Adrenal gland (tissue), 12 donors: Measurements from ENCODE around the gene TMEM63C. TPM values are rescaled to one million over a fixed set of nuclear protein-coding genes. Genes with fewer than 3 reads are reported as not detected.

Experiments used
- DNase-seq, 7 donors: peaks; one replicate each; pipeline ENCODE4 v3.0.0-alpha.2; 2019 to 2020
- H3K27ac ChIP-seq, 5 donors: fragments of 200-600 bp; sonication (generic) in 4 of 5; 1 replicate in 3 of 5; 2 replicates in 2 of 5; pipeline versions ENCODE4 v1.5.1 to v1.8.0; 2016 to 2020; ENCODE audit warnings: mild to moderate bottlenecking in 1 of 5
- H3K27me3 ChIP-seq: fragments of 200-600 bp; 2 replicates; pipeline ENCODE4 v1.8.0; 2021
- H3K36me3 ChIP-seq, 2 donors: fragments of 200-600 bp; replicated peaks in 1 of 2; 1 replicate in 1 of 2; 2 replicates in 1 of 2; pipeline versions ENCODE4 v1.5.1 to v1.8.0; 2018 to 2022
- H3K4me1 ChIP-seq, 2 donors: fragments of 200-600 bp; replicated peaks in 1 of 2; 1 replicate in 1 of 2; 2 replicates in 1 of 2; pipeline versions ENCODE4 v1.5.1 to v1.8.0; 2018 to 2021
- H3K4me3 ChIP-seq, 4 donors: fragments of 200-600 bp; sonication (generic) in 3 of 4; one replicate each; pipeline ENCODE4 v1.5.1; 2016 to 2018
- H3K9me3 ChIP-seq, 3 donors: fragments of 200-600 bp; sonication (generic) in 1 of 3; replicated peaks in 1 of 3; 1 replicate in 2 of 3; 2 replicates in 1 of 3; pipeline versions ENCODE4 v1.5.1 to v1.8.0; 2016 to 2021
- POLR2A ChIP-seq, 2 donors: fragments of 450-650 bp; IDR thresholded peaks; one replicate each; pipeline ENCODE4 v1.6.1; 2017; ENCODE audit warnings: antibody characterized with exemption in 2 of 2, mild to moderate bottlenecking in 2 of 2, moderate library complexity in 1 of 2
- WGBS, 4 donors: extraction: QIAGEN DNeasy Blood & Tissue Kit in 2 of 4; methylation state at CpG; one replicate each; pipeline versions ENCODE4 v1.1.5 to v1.1.7; 2013 to 2017; 5-methylcytosine and 5-hydroxymethylcytosine counted together
- intact Hi-C, 2 donors: fragments of 100-400 bp; cut with DNase I; formaldehyde crosslinking; loops; one replicate each; pipeline versions ENCODE4 v1.14.1 to v1.15.0; 2022 to 2023
- polyA plus RNA-seq, 3 donors: library from polyadenylated mRNA; stranded (reverse); fragments of 200-250 nt in 2 of 3; fragments of 350-450 nt in 1 of 3; fragmentation: Illumina TruSeq in 1 of 3; extraction: RNeasy Lipid Tissue Mini Kit (QIAGEN cat#74804) in 1 of 3; gene quantifications; one replicate each; pipeline ENCODE4 v1.2.3, GENCODE V29; 2013 to 2014
- total RNA-seq, 9 donors: library from RNA; depleted of rRNA in 4 of 9; stranded (reverse); fragments of >200 nt in 4 of 9; fragments of 120-200 nt in 1 of 9; fragmentation: NEBNext Ultra II Directional in 1 of 9; extraction: Animal tissue kit (Norgen Biotek cat#: 25700) in 1 of 9; gene quantifications; one replicate each; pipeline versions ENCODE4 v1.1.0 to v1.2.4, GENCODE V29; 2013 to 2023
- TF ChIP-seq, protein P1 (sequence below), 6 experiments: fragments of 450-650 bp in 4 of 6; fragments of 200-600 bp in 2 of 6; sonication (generic) in 1 of 6; IDR thresholded peaks; 1 replicate in 5 of 6; 2 replicates in 1 of 6; pipeline versions ENCODE4 v1.5.1 to v1.8.0; 2016 to 2021; ENCODE audit warnings: antibody characterized with exemption in 6 of 6, mild to moderate bottlenecking in 2 of 6, moderate library complexity in 1 of 6
- donor health status: healthy with polysubstance abuse.
- donor health status: Bipolar disorder and iron deficiency.
- donor health status: DM: yes; HTN: yes; CAD: no.
- donor health status: DM: no; HTN: no; CAD: no.
- donor health status: DM: no; HTN: no; CAD: no.
- donor health status: DM: yes; HTN: yes; CAD: no.

Gene TMEM63C
- total and polyA plus RNA-seq, 12 donors = 2.7 to 21.2 (median 8.3) TPM

DNA sequence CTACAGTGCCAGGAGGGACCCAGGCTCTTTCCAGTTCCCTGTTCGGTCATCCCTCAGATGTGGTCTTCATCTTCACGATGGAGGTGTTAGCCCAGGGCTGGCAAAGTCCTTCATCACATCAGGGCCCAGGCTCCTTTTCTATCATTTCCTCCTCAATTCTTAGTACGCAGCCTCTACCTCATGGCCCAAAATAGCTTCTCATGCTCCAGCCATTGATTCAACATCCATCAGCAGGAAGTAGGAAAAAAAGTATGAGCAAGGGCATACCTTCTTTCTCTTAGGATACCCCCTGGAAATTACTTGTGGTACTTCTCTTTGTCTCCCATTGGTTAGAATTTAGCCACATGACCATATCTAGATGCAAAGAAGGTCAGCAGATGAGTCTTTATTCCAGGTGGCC is 27.8 kb upstream of the TMEM63C start:
- H3K27ac ChIP-seq = no peak overlapping the region
- no peak overlapping the region for H3K4me3 ChIP-seq
- WGBS, 4 donors = 79 to 95% (median 94%) methylated on average over 3 of the region's 3 CpGs
- intact Hi-C loops = loop anchor here (5.0 to 10.0 kb wide), 3 partner anchors 58 to 161 kb away; no protein-coding TSS in a partner anchor
- no peaks in the 10 kb centered on the region for H3K4me1 ChIP-seq
- no peak for DNase-seq
- H3K36me3 ChIP-seq = no peaks in the 10 kb centered on the region
- TF ChIP-seq, protein P1, sequence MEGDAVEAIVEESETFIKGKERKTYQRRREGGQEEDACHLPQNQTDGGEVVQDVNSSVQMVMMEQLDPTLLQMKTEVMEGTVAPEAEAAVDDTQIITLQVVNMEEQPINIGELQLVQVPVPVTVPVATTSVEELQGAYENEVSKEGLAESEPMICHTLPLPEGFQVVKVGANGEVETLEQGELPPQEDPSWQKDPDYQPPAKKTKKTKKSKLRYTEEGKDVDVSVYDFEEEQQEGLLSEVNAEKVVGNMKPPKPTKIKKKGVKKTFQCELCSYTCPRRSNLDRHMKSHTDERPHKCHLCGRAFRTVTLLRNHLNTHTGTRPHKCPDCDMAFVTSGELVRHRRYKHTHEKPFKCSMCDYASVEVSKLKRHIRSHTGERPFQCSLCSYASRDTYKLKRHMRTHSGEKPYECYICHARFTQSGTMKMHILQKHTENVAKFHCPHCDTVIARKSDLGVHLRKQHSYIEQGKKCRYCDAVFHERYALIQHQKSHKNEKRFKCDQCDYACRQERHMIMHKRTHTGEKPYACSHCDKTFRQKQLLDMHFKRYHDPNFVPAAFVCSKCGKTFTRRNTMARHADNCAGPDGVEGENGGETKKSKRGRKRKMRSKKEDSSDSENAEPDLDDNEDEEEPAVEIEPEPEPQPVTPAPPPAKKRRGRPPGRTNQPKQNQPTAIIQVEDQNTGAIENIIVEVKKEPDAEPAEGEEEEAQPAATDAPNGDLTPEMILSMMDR (IDR thresholded peaks at IDR 0.05) = no peak
- TF ChIP-seq POLR2A (IDR thresholded peaks at IDR 0.05) = no peak
- H3K27me3 ChIP-seq = no peaks in the 10 kb centered on the region
- no peaks in the 10 kb centered on the region for H3K9me3 ChIP-seq

DNA sequence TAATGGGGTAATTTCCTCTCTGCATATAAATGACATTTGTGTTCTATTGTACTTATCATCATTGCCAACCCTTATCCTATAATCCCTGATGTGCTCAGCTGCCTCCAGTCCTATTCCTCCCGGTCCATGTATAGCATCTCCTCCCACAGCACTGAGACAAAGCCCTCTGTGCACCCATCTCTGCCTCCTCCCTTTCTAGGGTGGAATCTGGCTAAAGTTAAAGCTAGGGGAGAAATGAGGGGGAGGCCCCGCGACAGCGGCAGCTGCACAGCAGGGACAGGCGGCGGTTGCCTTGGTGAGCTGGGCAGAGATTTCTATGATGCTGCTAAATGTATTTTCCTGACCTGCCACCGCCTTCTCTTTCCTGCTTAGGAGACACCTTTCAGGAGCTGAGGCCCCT is 27.2 kb upstream of the TMEM63C start:
- H3K36me3 ChIP-seq = no peaks in the 10 kb centered on the region
- no peaks in the 10 kb centered on the region for H3K27me3 ChIP-seq
- WGBS, 4 donors = 65 to 72% (median 68%) methylated on average over 7 of the region's 7 CpGs

DNA sequence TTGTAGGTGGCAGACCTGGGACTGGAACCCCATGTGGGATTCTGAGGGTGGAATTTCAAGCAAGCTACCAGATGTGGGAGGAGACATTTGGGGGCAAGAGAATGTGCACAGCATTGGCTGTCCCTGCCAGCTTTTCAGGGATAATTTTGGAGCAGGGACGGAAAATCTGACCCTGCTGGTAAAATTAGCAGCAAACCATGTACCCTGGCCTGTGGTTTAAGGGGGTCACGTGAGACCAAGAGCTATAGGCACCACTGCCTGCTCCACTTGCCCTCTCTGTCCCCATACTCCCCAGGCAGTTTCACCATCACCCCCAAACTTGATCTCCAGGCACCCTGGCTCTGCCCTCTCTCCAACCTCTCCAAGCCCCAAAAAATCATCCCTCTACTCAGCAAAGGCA is 26.5 kb upstream of the TMEM63C start:
- intact Hi-C loops = loop anchor here in 1 of 2 donors (10.0 kb wide), 1 partner anchor 160 kb away; no protein-coding TSS in a partner anchor

More for the DNA sequence above, 27.2 kb upstream of the TMEM63C start:
- H3K4me1 ChIP-seq = no peaks in the 10 kb centered on the region
- intact Hi-C loops = loop anchor here (5.0 to 10.0 kb wide), 3 partner anchors 58 to 160 kb away; no protein-coding TSS in a partner anchor
- no peaks in the 10 kb centered on the region for H3K9me3 ChIP-seq
- TF ChIP-seq POLR2A (IDR thresholded peaks at IDR 0.05) = no peak
- TF ChIP-seq, protein P1 (IDR thresholded peaks at IDR 0.05) = no peak
- no peak overlapping the region for H3K4me3 ChIP-seq
- DNase-seq = no peak
- H3K27ac ChIP-seq = peak overlapping the region in 1 of 5 donors; percentile 12

DNA sequence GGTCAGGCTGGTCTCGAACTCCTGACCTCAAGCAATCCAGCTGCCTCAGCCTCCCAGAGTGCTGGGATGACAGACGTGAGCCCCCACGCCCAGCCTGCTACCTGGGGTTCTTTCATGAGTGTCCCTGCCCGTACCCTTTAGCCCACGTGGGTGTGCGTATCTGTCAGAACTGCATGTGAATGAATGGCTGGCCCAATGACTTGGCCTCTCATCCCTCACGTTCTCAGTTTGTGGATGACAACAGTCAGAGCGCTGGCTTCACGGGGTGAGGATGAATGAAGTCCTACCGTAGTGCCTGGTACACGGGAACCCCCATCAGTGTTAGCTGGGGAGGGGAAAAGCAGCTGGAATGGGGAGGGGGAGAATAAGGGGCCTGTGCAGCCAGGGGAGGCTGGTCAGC is 23.9 kb upstream of the TMEM63C start:
- Histone ChIP-seq H3K4me3 (no peak overlapping the region), H3K36me3 (no peaks in the 10 kb centered on the region), H3K4me1 (no peaks in the 10 kb centered on the region), H3K9me3 (no peaks in the 10 kb centered on the region), H3K27ac (peak overlapping the region in 1 of 5 donors; percentile 65), H3K27me3 (no peaks in the 10 kb centered on the region)
- no peak for DNase-seq
- no peak for TF ChIP-seq POLR2A (IDR thresholded peaks at IDR 0.05)
- TF ChIP-seq, protein P1 (IDR thresholded peaks at IDR 0.05) = no peak
- intact Hi-C loops = loop anchor here in 1 of 2 donors (10.0 kb wide), 1 partner anchor 157 kb away; no protein-coding TSS in a partner anchor
- 36 to 56% (median 48%) methylated on average over 11 of the region's 11 CpGs for WGBS, 4 donors

More for the DNA sequence above, 26.5 kb upstream of the TMEM63C start:
- H3K27me3 ChIP-seq = no peaks in the 10 kb centered on the region
- no peaks in the 10 kb centered on the region for H3K9me3 ChIP-seq
- no peak overlapping the region for H3K4me3 ChIP-seq
- 17 to 54% (median 49%) methylated on average over 1 to 2 of the region's 2 CpGs for WGBS, 4 donors
- no peaks in the 10 kb centered on the region for H3K36me3 ChIP-seq
- no peak for DNase-seq
- H3K27ac ChIP-seq = peak overlapping the region in 1 of 5 donors; percentile 12
- H3K4me1 ChIP-seq = no peaks in the 10 kb centered on the region
- no peak for TF ChIP-seq POLR2A (IDR thresholded peaks at IDR 0.05)
- TF ChIP-seq, protein P1 (IDR thresholded peaks at IDR 0.05) = no peak
